Endothelial cell (in vitro differentiated cells): Measurements from ENCODE around the gene PRSS1. TPM values are rescaled to one million over a fixed set of nuclear protein-coding genes. Genes with fewer than 3 reads are reported as not detected.

Source experiments
- DNase-seq: peaks from one replicate; pipeline ENCODE4 v3.0.0; 2021; ENCODE audit warnings: low spot score
- H3K27ac Mint-ChIP-seq: one replicate; pipeline ENCODE4 v1.8.0; 2021; ENCODE audit warnings: mixed read lengths, inconsistent platforms; ENCODE audit not compliant: unreplicated experiment
- H3K27me3 Mint-ChIP-seq: one replicate; pipeline ENCODE4 v1.8.0; 2021; ENCODE audit warnings: mild to moderate bottlenecking, moderate library complexity, mixed read lengths, inconsistent platforms; ENCODE audit not compliant: unreplicated experiment
- H3K36me3 Mint-ChIP-seq: one replicate; pipeline ENCODE4 v1.8.0; 2021; ENCODE audit warnings: mild to moderate bottlenecking, low read depth, mixed read lengths, inconsistent platforms; ENCODE audit not compliant: unreplicated experiment
- H3K4me1 Mint-ChIP-seq: one replicate; pipeline ENCODE4 v1.8.0; 2021; ENCODE audit warnings: mild to moderate bottlenecking, mixed read lengths, inconsistent platforms; ENCODE audit not compliant: unreplicated experiment
- H3K4me3 Mint-ChIP-seq: one replicate; pipeline ENCODE4 v1.8.0; 2021; ENCODE audit warnings: mild to moderate bottlenecking, mixed read lengths, inconsistent platforms; ENCODE audit not compliant: unreplicated experiment
- H3K9me3 Mint-ChIP-seq: one replicate; pipeline ENCODE4 v1.8.0; 2021; ENCODE audit warnings: mixed read lengths, inconsistent platforms; ENCODE audit not compliant: unreplicated experiment
- CTCF ChIP-seq: fragments of 200-600 bp; sonication (generic); IDR thresholded peaks from one replicate; pipeline ENCODE4 v1.5.0; 2021; ENCODE audit warnings: antibody characterized with exemption; ENCODE audit not compliant: unreplicated experiment
- total RNA-seq: library from RNA; stranded (reverse); fragmentation: NEBNext Ultra II Directional; extraction: Animal tissue kit (Norgen Biotek cat#: 25700); gene quantifications from one replicate; pipeline ENCODE4 v1.2.1, GENCODE V29; 2021; ENCODE audit not compliant: unreplicated experiment

The PRSS1 gene
- total RNA-seq, 1 donor from 2014 or later, result 0.82 TPM

GRCh38 chr7:142711746-142712616 lies 37.3 kb upstream of the PRSS1 start:
- H3K9me3 Mint-ChIP-seq, result no peaks in the 10 kb centered on the region
- H3K36me3 Mint-ChIP-seq, result no peaks in the 10 kb centered on the region
- H3K27me3 Mint-ChIP-seq, result peaks cover 2% of the 10 kb centered on the region
- peaks cover 26% of the 10 kb centered on the region for H3K4me1 Mint-ChIP-seq
- H3K27ac Mint-ChIP-seq, result no peak overlapping the region
- H3K4me3 Mint-ChIP-seq, result no peak overlapping the region
- DNase-seq, result no peak
- peak; percentile 54 for TF ChIP-seq CTCF

GRCh38 chr7:142712617-142712957 lies 36.7 kb upstream of the PRSS1 start:
- H3K9me3 Mint-ChIP-seq, result no peaks in the 10 kb centered on the region
- H3K4me1 Mint-ChIP-seq, result peaks cover 26% of the 10 kb centered on the region
- no peak for DNase-seq

GRCh38 chr7:142714375-142714774 lies 34.9 kb upstream of the PRSS1 start:
- DNase-seq, result peak; percentile 31
- Mint-ChIP-seq H3K36me3 (no peaks in the 10 kb centered on the region), H3K9me3 (no peaks in the 10 kb centered on the region)

More at GRCh38 chr7:142712617-142712957, 36.7 kb upstream of the PRSS1 start:
- Mint-ChIP-seq H3K36me3 (no peaks in the 10 kb centered on the region), H3K27ac (no peak overlapping the region), H3K27me3 (peaks cover 2% of the 10 kb centered on the region), H3K4me3 (no peak overlapping the region)
- TF ChIP-seq CTCF, result peak; percentile 8

GRCh38 chr7:142716596-142716995 lies 32.7 kb upstream of the PRSS1 start:
- H3K27me3 Mint-ChIP-seq, result no peaks in the 10 kb centered on the region
- H3K9me3 Mint-ChIP-seq, result no peaks in the 10 kb centered on the region
- DNase-seq, result no peak
- no peak overlapping the region for H3K27ac Mint-ChIP-seq
- no peaks in the 10 kb centered on the region for H3K36me3 Mint-ChIP-seq
- peaks cover 18% of the 10 kb centered on the region for H3K4me1 Mint-ChIP-seq
- no peak overlapping the region for H3K4me3 Mint-ChIP-seq
- TF ChIP-seq CTCF, result no peak

More at GRCh38 chr7:142714375-142714774, 34.9 kb upstream of the PRSS1 start:
- peaks cover under 1% of the 10 kb centered on the region for H3K27me3 Mint-ChIP-seq
- no peak overlapping the region for H3K4me3 Mint-ChIP-seq
- peak overlapping the region; percentile 1 for H3K27ac Mint-ChIP-seq
- peaks cover 21% of the 10 kb centered on the region for H3K4me1 Mint-ChIP-seq
- no peak for TF ChIP-seq CTCF

GRCh38 chr7:142717453-142717852 lies 31.8 kb upstream of the PRSS1 start:
- no peaks in the 10 kb centered on the region for H3K36me3 Mint-ChIP-seq
- H3K27ac Mint-ChIP-seq, result no peak overlapping the region
- H3K4me3 Mint-ChIP-seq, result no peak overlapping the region
- peaks cover 21% of the 10 kb centered on the region for H3K4me1 Mint-ChIP-seq
- H3K9me3 Mint-ChIP-seq, result no peaks in the 10 kb centered on the region
- TF ChIP-seq CTCF, result no peak
- H3K27me3 Mint-ChIP-seq, result no peaks in the 10 kb centered on the region
- DNase-seq, result no peak
